ENCODE measurements around the gene ARHGEF4.

- TF ChIP-seq SRF (IDR thresholded peaks at IDR 0.05; ENCODE audit: low read depth in 2 of 2, low read length in 2 of 2) (no peak), CTCF (IDR thresholded peaks at IDR 0.05 in 2 of 3, conservative IDR thresholded peaks at IDR 0.05 in 1 of 3; ENCODE audit: control insufficient read depth in 2 of 3, extremely low read depth in 1 of 3, insufficient read depth in 1 of 3, low read depth in 3 of 3, low read length in 3 of 3) (no peak), ZNF687 (IDR thresholded peaks at IDR 0.05) (no peak), EZH2 (IDR thresholded peaks at IDR 0.05; ENCODE audit: borderline replicate concordance, control insufficient read depth, low read depth, low read length) (no peak), CEBPB (IDR thresholded peaks at IDR 0.05; ENCODE audit: borderline replicate concordance in 1 of 2, low read depth in 2 of 2, low read length in 2 of 2) (no peak), ATF7 (IDR thresholded peaks at IDR 0.05; ENCODE audit: low read depth) (no peak), ZNF207 (IDR thresholded peaks at IDR 0.05; ENCODE audit: borderline replicate concordance) (no peak), FOXM1 (IDR thresholded peaks at IDR 0.05; ENCODE audit: low read depth, low read length) (no peak), TAF1 (IDR thresholded peaks at IDR 0.05; ENCODE audit: borderline replicate concordance, low read depth, low read length) (no peak), SMC3 (IDR thresholded peaks at IDR 0.05; ENCODE audit: borderline replicate concordance, low read length) (no peak), E2F4 (IDR thresholded peaks at IDR 0.05; ENCODE audit: low read depth, low read length) (no peak), JUNB (IDR thresholded peaks at IDR 0.05) (no peak), REST (IDR thresholded peaks at IDR 0.05; ENCODE audit: low read depth, low read length) (no peak)
Measured at GRCh38 chr2:130820279-130820861, 16.3 kb upstream of the ARHGEF4 start.
